K562 treated with DMSO at 1 percent for 24 hours (cell line): ENCODE data around the gene ALX4. TPM values are rescaled to one million over a fixed set of nuclear protein-coding genes. Genes with fewer than 3 reads are reported as not detected.

ENCODE experiments used
- total RNA-seq: library from RNA; unstranded; fragments of 300-600 nt; gene quantifications from 2 replicates; pipeline ENCODE4 v1.2.3, GENCODE V29; 2022; ENCODE audit warnings: low read depth; ENCODE audit not compliant: insufficient read depth

Gene ALX4
- total RNA-seq, result 0.67 and 0.68 TPM in 2 replicates

GRCh38 chr11:44309478-44310205 is at the start of gene ALX4:
Gene ALX4, minus strand, starts transcription at chr11:44310139. Its CDS starts 77 bp downstream, at chr11:44310062.

Other genes starting within 250 kb of the ALX4 start
- gene ACCS, start 243.9 kb downstream of the ALX4 start, total RNA-seq, result 21.2 and 23.6 TPM in 2 replicates
- 51.4 and 58.9 TPM in 2 replicates for gene EXT2, start 214.5 kb downstream of the ALX4 start, total RNA-seq